Gastroesophageal sphincter (tissue), 4 donors: Measurements from ENCODE around the gene GBA2. TPM values are rescaled to one million over a fixed set of nuclear protein-coding genes. Genes with fewer than 3 reads are reported as not detected.

ENCODE experiments used
- ATAC-seq: fragments of 150-250 bp; one replicate; pipeline ENCODE4 v1.9.1; 2016; ENCODE audit warnings: mild to moderate bottlenecking, moderate library complexity
- H3K27ac ChIP-seq, 4 donors: fragments of 200-600 bp; sonication (generic) in 3 of 4; 1 replicate in 3 of 4; 2 replicates in 1 of 4; pipeline ENCODE4 v1.5.1; 2016 to 2019
- H3K27me3 ChIP-seq: fragments of 200-600 bp; sonication (generic); one replicate; pipeline ENCODE4 v1.5.1; 2019
- H3K36me3 ChIP-seq, 2 donors: fragments of 200-600 bp; sonication (generic); one replicate each; pipeline ENCODE4 v1.5.1; 2019; ENCODE audit warnings: control low read depth in 1 of 2
- H3K4me1 ChIP-seq, 3 donors: fragments of 200-600 bp; sonication (generic); 1 replicate in 2 of 3; 2 replicates in 1 of 3; pipeline ENCODE4 v1.5.1; 2016 to 2019; ENCODE audit warnings: control low read depth in 2 of 3
- H3K4me3 ChIP-seq, 2 donors: fragments of 200-600 bp; sonication (generic); one replicate each; pipeline ENCODE4 v1.5.1; 2019; ENCODE audit warnings: mild to moderate bottlenecking in 1 of 2, moderate library complexity in 1 of 2
- H3K9me3 ChIP-seq, 3 donors: fragments of 200-600 bp; sonication (generic); one replicate each; pipeline ENCODE4 v1.5.1; 2017 to 2019; ENCODE audit warnings: control low read depth in 2 of 3
- EP300 ChIP-seq: sonication (generic); formaldehyde crosslinking; IDR thresholded peaks from one replicate; pipeline ENCODE4 v1.6.1; 2017; ENCODE audit warnings: antibody characterized with exemption, mild to moderate bottlenecking
- POLR2A ChIP-seq, 2 donors: fragments of 450-650 bp; IDR thresholded peaks; one replicate each; pipeline ENCODE4 v1.6.1; 2017; ENCODE audit warnings: antibody characterized with exemption in 2 of 2, mild to moderate bottlenecking in 2 of 2, moderate library complexity in 1 of 2
- POLR2AphosphoS5 ChIP-seq: sonication (generic); formaldehyde crosslinking; IDR thresholded peaks from one replicate; pipeline ENCODE4 v1.6.1; 2017; ENCODE audit warnings: antibody characterized with exemption
- WGBS, 2 donors: methylation state at CpG; one replicate each; pipeline ENCODE4 v1.1.5; 2018; ENCODE audit warnings: low coverage in 1 of 2; 5-methylcytosine and 5-hydroxymethylcytosine counted together
- total RNA-seq, 4 donors: library from RNA; depleted of rRNA; stranded (reverse); fragments of >200 nt; gene quantifications; one replicate each; pipeline ENCODE4 v1.1.0, GENCODE V29; 2016
- TF ChIP-seq, protein P1 (sequence below), 4 experiments: fragments of 200-600 bp in 2 of 4; fragments of 450-650 bp in 2 of 4; sonication (generic) in 1 of 4; IDR thresholded peaks; one replicate each; pipeline ENCODE4 v1.5.1; 2017 to 2019; ENCODE audit warnings: antibody characterized with exemption in 4 of 4, mild to moderate bottlenecking in 2 of 4, moderate library complexity in 2 of 4

Gene GBA2
- total RNA-seq, 4 donors from 2014 or later, result 35.3 to 81.1 (median 54.3) TPM

DNA sequence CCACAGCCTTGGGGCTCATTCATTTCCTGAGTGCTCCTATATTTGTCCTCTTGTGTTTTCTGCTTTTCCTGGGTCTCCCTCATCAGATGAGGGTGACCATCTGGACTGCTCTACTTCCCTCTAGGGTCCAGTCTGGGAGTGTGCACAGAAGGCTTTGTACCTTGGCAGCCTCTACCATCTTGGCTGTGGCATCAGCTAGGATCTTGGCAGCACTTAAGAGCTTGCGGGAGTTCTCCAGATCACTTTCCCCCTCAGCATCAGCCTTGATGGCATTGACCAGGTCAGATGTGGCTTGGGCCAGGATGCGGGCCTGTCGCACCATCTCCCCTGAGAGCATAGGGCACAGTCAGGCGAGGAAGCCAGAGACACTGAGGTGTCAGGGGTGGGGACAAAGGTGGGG, 32.8 kb downstream of the GBA2 start:
- Histone ChIP-seq H3K4me1 (peaks cover 0 to 30% (median 0%) of the 10 kb centered on the region in 3 donors), H3K36me3 (peaks cover 24 to 100% of the 10 kb centered on the region in 2 donors), H3K27ac (peak overlapping the region; percentile 63 to 98 (median 80)), H3K27me3 (no peaks in the 10 kb centered on the region), H3K9me3 (no peaks in the 10 kb centered on the region), H3K4me3 (no peak overlapping the region)
- peak; percentile 84 for ATAC-seq
- WGBS, 2 donors, result 68% methylated on average over 3 of the region's 4 CpGs; no CpG with 5 or more reads in 1 of the 2 donors
- TF ChIP-seq POLR2AphosphoS5, result peak; percentile 77
- no peak for TF ChIP-seq EP300
- TF ChIP-seq, protein P1, sequence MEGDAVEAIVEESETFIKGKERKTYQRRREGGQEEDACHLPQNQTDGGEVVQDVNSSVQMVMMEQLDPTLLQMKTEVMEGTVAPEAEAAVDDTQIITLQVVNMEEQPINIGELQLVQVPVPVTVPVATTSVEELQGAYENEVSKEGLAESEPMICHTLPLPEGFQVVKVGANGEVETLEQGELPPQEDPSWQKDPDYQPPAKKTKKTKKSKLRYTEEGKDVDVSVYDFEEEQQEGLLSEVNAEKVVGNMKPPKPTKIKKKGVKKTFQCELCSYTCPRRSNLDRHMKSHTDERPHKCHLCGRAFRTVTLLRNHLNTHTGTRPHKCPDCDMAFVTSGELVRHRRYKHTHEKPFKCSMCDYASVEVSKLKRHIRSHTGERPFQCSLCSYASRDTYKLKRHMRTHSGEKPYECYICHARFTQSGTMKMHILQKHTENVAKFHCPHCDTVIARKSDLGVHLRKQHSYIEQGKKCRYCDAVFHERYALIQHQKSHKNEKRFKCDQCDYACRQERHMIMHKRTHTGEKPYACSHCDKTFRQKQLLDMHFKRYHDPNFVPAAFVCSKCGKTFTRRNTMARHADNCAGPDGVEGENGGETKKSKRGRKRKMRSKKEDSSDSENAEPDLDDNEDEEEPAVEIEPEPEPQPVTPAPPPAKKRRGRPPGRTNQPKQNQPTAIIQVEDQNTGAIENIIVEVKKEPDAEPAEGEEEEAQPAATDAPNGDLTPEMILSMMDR (IDR thresholded peaks at IDR 0.05), result peak in 3 of 4 experiments; percentile 40 to 74 (median 52)
- TF ChIP-seq POLR2A (IDR thresholded peaks at IDR 0.05), result no peak

DNA sequence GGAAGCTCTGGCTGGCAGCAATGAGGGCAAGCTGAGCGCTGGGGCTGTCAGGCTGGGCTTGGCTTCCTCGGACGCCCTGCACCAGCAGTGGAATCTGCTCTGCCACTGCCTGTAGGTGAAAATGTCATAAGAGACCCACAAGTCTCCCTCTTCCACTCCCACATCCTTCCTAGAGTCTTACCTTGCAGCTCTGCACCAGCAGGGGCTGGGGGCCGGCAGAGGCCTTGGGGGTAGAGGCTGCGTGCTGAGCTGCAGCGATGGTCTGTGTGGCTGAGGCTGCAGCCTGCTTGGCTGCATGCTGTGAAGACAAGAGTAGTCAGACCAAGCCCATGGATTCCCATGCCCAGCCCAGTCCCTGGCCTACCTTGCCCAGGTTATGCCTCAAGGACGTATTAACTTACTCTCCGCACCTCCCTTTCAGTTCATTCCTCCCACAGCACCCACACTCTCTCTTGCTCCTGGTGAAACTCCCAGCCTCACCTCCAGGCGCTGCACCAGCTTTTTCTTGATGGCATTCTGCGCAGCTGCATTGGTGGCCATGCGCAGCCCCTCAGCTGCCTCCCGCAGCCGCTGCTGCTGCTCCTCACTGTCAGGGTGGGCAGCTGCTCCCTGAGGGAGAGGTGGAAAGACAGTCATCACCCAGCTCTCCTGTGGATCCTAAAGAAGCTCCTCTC, 34.3 kb downstream of the GBA2 start:
- H3K27me3 ChIP-seq, result no peaks in the 10 kb centered on the region
- no peaks in the 10 kb centered on the region for H3K9me3 ChIP-seq
- 93 to 97% methylated on average over 3 to 6 of the region's 13 CpGs for WGBS, 2 donors
- TF ChIP-seq, protein P1 (IDR thresholded peaks at IDR 0.05), result no peak
- TF ChIP-seq POLR2A (IDR thresholded peaks at IDR 0.05) (no peak), POLR2AphosphoS5 (no peak), EP300 (no peak)
- ATAC-seq, result no peak
- peaks cover 0 to 30% (median 0%) of the 10 kb centered on the region in 3 donors for H3K4me1 ChIP-seq
- peaks cover 15 to 100% of the 10 kb centered on the region in 2 donors for H3K36me3 ChIP-seq
- H3K4me3 ChIP-seq, result no peak overlapping the region
- peak overlapping the region; percentile 63 to 98 (median 86) for H3K27ac ChIP-seq

DNA sequence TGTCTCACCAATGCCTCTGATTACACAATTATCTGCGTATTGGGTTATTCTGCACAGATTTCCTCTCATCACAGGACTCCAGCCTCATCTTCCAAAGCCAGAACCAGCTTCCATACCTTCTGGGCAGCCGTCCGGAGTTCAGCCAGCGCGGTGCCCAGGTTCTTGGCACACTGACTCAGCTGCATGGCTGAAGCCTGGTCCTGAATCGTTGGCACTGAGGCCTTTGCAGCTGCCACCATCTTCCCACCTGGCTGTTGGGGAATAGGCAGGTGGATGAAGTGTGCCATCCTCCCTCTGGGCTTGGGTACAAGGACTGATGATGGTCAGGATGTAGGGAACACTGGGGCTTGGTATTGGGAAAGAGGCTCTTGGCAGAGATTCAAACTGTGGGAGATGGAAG, 34.9 kb downstream of the GBA2 start:
- Histone ChIP-seq H3K36me3 (peaks cover 13 to 100% of the 10 kb centered on the region in 2 donors), H3K4me3 (no peak overlapping the region), H3K27ac (peak overlapping the region; percentile 24 to 98 (median 86)), H3K27me3 (no peaks in the 10 kb centered on the region), H3K9me3 (no peaks in the 10 kb centered on the region), H3K4me1 (peaks cover 0 to 30% (median 0%) of the 10 kb centered on the region in 3 donors)
- no peak for ATAC-seq
- TF ChIP-seq, protein P1 (IDR thresholded peaks at IDR 0.05), result no peak
- TF ChIP-seq EP300, result no peak
- no peak for TF ChIP-seq POLR2A (IDR thresholded peaks at IDR 0.05)
- no peak for TF ChIP-seq POLR2AphosphoS5
- 52 to 84% methylated on average over 2 to 6 of the region's 6 CpGs for WGBS, 2 donors

DNA sequence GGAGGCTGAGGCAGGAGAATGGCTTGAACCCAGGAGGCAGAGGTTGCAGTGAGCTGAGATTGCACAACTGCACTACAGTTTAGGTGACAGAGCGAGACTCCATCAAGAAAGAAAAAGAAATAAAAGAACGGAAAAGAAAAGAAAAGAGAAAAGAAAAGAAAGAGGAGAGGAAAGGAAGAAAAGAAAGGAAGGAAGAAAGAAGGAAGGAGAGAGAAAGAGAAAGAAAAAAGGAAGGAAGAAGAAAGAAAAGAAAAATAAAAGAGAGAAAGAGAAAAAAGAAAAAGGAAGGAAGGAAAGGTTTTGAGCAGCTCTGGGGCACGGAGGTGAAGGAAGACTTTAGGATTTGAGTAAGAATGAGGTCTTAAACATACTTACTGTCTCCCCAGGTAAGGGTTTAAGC, 35.5 kb downstream of the GBA2 start:
- no peaks in the 10 kb centered on the region for H3K27me3 ChIP-seq
- H3K36me3 ChIP-seq, result peaks cover 13 to 100% of the 10 kb centered on the region in 2 donors
- 70 to 91% methylated on average over 2 to 3 of the region's 3 CpGs for WGBS, 2 donors
- peak overlapping the region; percentile 24 to 98 (median 86) for H3K27ac ChIP-seq
- H3K9me3 ChIP-seq, result no peaks in the 10 kb centered on the region
- H3K4me3 ChIP-seq, result no peak overlapping the region
- no peak for TF ChIP-seq EP300
- no peak for TF ChIP-seq POLR2AphosphoS5
- no peak for TF ChIP-seq POLR2A (IDR thresholded peaks at IDR 0.05)
- H3K4me1 ChIP-seq, result peaks cover 0 to 30% (median 0%) of the 10 kb centered on the region in 3 donors
- no peak for ATAC-seq

DNA sequence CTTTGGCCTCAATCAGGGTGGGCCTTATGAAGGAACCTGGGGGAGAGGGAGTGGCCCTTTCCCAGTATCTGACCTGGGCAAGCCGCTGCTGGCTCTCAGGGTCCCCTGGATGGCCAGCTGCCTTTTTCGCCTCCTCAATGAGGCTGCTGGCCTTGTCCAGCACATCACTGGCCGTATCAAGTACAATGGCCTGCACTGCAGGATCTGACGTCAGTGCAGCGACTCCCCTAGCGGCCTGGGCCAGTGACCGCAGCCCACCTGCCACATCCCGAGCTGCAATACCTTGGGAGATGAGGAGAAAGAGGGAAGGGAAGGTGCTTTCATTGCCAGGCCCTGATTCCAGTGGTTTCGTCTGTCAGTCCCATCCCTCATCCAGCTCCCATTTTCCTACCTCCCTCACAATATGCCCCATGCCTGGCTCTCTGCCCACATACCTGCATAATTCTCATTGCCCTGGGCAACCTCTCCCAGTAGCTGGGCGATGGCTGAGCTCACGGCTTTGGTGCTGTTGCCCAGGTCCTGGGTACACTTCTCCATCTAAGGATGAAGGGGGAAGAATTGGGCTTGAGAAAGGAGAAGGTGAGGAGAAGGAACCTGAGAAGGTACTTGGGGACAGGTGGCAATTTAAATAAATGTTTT, 36.1 kb downstream of the GBA2 start:
- Histone ChIP-seq H3K9me3 (no peaks in the 10 kb centered on the region), H3K27ac (peak overlapping the region in 3 of 4 donors; percentile 61 to 98 (median 97)), H3K36me3 (peaks cover 11 to 100% of the 10 kb centered on the region in 2 donors), H3K27me3 (no peaks in the 10 kb centered on the region), H3K4me3 (no peak overlapping the region), H3K4me1 (peaks cover 0 to 30% (median 0%) of the 10 kb centered on the region in 3 donors)
- 70 to 100% methylated on average over 1 to 2 of the region's 11 CpGs for WGBS, 2 donors
- ATAC-seq, result no peak
- TF ChIP-seq, protein P1 (IDR thresholded peaks at IDR 0.05), result no peak
- no peak for TF ChIP-seq POLR2A (IDR thresholded peaks at IDR 0.05)
- no peak for TF ChIP-seq POLR2AphosphoS5
- TF ChIP-seq EP300, result no peak
